Neural cell (in vitro differentiated cells): ENCODE results near the gene POP5. TPM values are rescaled to one million over a fixed set of nuclear protein-coding genes. Genes with fewer than 3 reads are reported as not detected.

ENCODE experiments used
- H2AFZ ChIP-seq: fragments of 200-600, 300-800 bp; sonication (generic), shearing (Covaris generic); 2 replicates; pipeline ENCODE4 v1.6.0; 2014; ENCODE audit warnings: low read depth, mild to moderate bottlenecking, antibody characterized with exemption, low read length, moderate library complexity
- H3F3A ChIP-seq: fragments of 200-600 bp; shearing (Covaris generic); 2 replicates; pipeline ENCODE4 v1.6.1; 2016; ENCODE audit warnings: mild to moderate bottlenecking, moderate library complexity, mixed read lengths, antibody characterized with exemption, low read length; ENCODE audit not compliant: insufficient read depth, poor library complexity, severe bottlenecking
- H3K27ac ChIP-seq: fragments of 200-600, 300-800 bp; sonication (generic), shearing (Covaris generic); 2 replicates; pipeline ENCODE4 v1.5.1; 2014; ENCODE audit warnings: mild to moderate bottlenecking, low read length, moderate library complexity
- H3K27me3 ChIP-seq: fragments of 300-800, 200-600 bp; sonication (generic), shearing (Covaris generic); 2 replicates; pipeline ENCODE4 v1.6.0; 2014; ENCODE audit warnings: mild to moderate bottlenecking, low read depth, low read length, moderate library complexity; ENCODE audit not compliant: insufficient read depth
- H3K36me3 ChIP-seq: fragments of 300-800, 200-600 bp; sonication (generic), shearing (Covaris generic); 2 replicates; pipeline ENCODE4 v1.5.1; 2014; ENCODE audit warnings: mild to moderate bottlenecking, antibody characterized with exemption, low read length, moderate library complexity; ENCODE audit not compliant: insufficient read depth
- H3K4me2 ChIP-seq: fragments of 300-800, 200-600 bp; sonication (generic), shearing (Covaris generic); 2 replicates; pipeline ENCODE4 v1.6.0; 2014; ENCODE audit warnings: mild to moderate bottlenecking, low read length
- H3K4me3 ChIP-seq: fragments of 300-800, 200-600 bp; sonication (generic), shearing (Covaris generic); 2 replicates; pipeline ENCODE4 v1.5.1; 2014; ENCODE audit warnings: mild to moderate bottlenecking, low read length, moderate library complexity
- H3K79me2 ChIP-seq: fragments of 200-600 bp; shearing (Covaris generic); replicated peaks from 2 replicates; pipeline ENCODE4 v1.6.0; 2014; ENCODE audit warnings: mild to moderate bottlenecking, low read length, moderate library complexity; ENCODE audit not compliant: insufficient read depth
- H3K9ac ChIP-seq: fragments of 300-800, 200-600 bp; sonication (generic), shearing (Covaris generic); 2 replicates; pipeline ENCODE4 v1.6.1; 2016; ENCODE audit warnings: mild to moderate bottlenecking, low read length, mixed read lengths
- H3K9me2 ChIP-seq: fragments of 200-600 bp; shearing (Covaris generic); 2 replicates; pipeline ENCODE4 v1.6.1; 2016; ENCODE audit warnings: mild to moderate bottlenecking, low read length, mixed read lengths; ENCODE audit not compliant: insufficient read depth
- H3K9me3 ChIP-seq: fragments of 200-600, 300-800 bp; sonication (generic), shearing (Covaris generic); 2 replicates; pipeline ENCODE4 v1.6.1; 2016; ENCODE audit warnings: mild to moderate bottlenecking, mixed run types, low read length, moderate library complexity, mixed read lengths
- H4K20me1 ChIP-seq: fragments of 200-600 bp; shearing (Covaris generic); 2 replicates; pipeline ENCODE4 v1.6.1; 2016; ENCODE audit warnings: mild to moderate bottlenecking, mixed run types; ENCODE audit not compliant: insufficient read depth
- CTCF ChIP-seq: fragments of 450-650 bp; IDR thresholded peaks from 2 replicates; pipeline ENCODE4 v1.5.1; 2014; ENCODE audit warnings: antibody characterized with exemption, mild to moderate bottlenecking, moderate library complexity; ENCODE audit not compliant: poor library complexity, severe bottlenecking
- EP300 ChIP-seq: fragments of 450-650 bp; conservative IDR thresholded peaks from 2 replicates; pipeline ENCODE4 v1.6.1; 2014; ENCODE audit warnings: antibody characterized with exemption, mild to moderate bottlenecking, moderate library complexity; ENCODE audit not compliant: poor library complexity, severe bottlenecking
- EZH2 ChIP-seq: fragments of 200-600, 300-800 bp; shearing (Covaris generic), sonication (generic); IDR thresholded peaks from 2 replicates; pipeline ENCODE4 v1.6.1; 2014; ENCODE audit warnings: antibody characterized with exemption, low read length, borderline replicate concordance, mild to moderate bottlenecking; ENCODE audit not compliant: insufficient read depth, poor library complexity, severe bottlenecking
- MXI1 ChIP-seq: fragments of 450-650 bp; conservative IDR thresholded peaks from 2 replicates; pipeline ENCODE4 v1.6.1; 2014; ENCODE audit warnings: antibody characterized with exemption, mild to moderate bottlenecking; ENCODE audit not compliant: poor library complexity, severe bottlenecking
- POLR2AphosphoS5 ChIP-seq: IDR thresholded peaks from 2 replicates; pipeline ENCODE4 v1.6.1; 2012
- RAD21 ChIP-seq: fragments of 450-650 bp; conservative IDR thresholded peaks from 2 replicates; pipeline ENCODE4 v1.6.1; 2014; ENCODE audit warnings: antibody characterized with exemption, mild to moderate bottlenecking, moderate library complexity
- SMC3 ChIP-seq: fragments of 450-650 bp; conservative IDR thresholded peaks from 2 replicates; pipeline ENCODE4 v1.6.1; 2014; ENCODE audit warnings: antibody characterized with exemption, mild to moderate bottlenecking, moderate library complexity; ENCODE audit not compliant: poor library complexity
- TAF1 ChIP-seq: IDR thresholded peaks from 2 replicates; pipeline ENCODE4 v1.6.1; 2012; ENCODE audit warnings: low read depth
- polyA plus RNA-seq: library from polyadenylated mRNA; depleted of rRNA; stranded (reverse); fragments of >200 nt; gene quantifications from 2 replicates; pipeline ENCODE4 v1.2.3, GENCODE V29; 2014
- TF ChIP-seq, protein P1 (sequence below): IDR thresholded peaks from 2 replicates; pipeline ENCODE4 v1.6.1; 2012; ENCODE audit warnings: borderline replicate concordance

The POP5 gene
- polyA plus RNA-seq, 1 donor from 2014 or later, result 153 TPM

- TF ChIP-seq, protein P1, sequence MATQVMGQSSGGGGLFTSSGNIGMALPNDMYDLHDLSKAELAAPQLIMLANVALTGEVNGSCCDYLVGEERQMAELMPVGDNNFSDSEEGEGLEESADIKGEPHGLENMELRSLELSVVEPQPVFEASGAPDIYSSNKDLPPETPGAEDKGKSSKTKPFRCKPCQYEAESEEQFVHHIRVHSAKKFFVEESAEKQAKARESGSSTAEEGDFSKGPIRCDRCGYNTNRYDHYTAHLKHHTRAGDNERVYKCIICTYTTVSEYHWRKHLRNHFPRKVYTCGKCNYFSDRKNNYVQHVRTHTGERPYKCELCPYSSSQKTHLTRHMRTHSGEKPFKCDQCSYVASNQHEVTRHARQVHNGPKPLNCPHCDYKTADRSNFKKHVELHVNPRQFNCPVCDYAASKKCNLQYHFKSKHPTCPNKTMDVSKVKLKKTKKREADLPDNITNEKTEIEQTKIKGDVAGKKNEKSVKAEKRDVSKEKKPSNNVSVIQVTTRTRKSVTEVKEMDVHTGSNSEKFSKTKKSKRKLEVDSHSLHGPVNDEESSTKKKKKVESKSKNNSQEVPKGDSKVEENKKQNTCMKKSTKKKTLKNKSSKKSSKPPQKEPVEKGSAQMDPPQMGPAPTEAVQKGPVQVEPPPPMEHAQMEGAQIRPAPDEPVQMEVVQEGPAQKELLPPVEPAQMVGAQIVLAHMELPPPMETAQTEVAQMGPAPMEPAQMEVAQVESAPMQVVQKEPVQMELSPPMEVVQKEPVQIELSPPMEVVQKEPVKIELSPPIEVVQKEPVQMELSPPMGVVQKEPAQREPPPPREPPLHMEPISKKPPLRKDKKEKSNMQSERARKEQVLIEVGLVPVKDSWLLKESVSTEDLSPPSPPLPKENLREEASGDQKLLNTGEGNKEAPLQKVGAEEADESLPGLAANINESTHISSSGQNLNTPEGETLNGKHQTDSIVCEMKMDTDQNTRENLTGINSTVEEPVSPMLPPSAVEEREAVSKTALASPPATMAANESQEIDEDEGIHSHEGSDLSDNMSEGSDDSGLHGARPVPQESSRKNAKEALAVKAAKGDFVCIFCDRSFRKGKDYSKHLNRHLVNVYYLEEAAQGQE, result no peak
- TF ChIP-seq RAD21 (no peak), TAF1 (no peak), POLR2AphosphoS5 (no peak)
- no peak overlapping the region for H3K4me2 ChIP-seq
- H3F3A ChIP-seq, result no peaks in the 10 kb centered on the region
- H3K9me3 ChIP-seq, result no peaks in the 10 kb centered on the region
- peaks cover 54% of the 10 kb centered on the region for H3K79me2 ChIP-seq
- H3K4me3 ChIP-seq, result no peak overlapping the region
- no peak overlapping the region for H3K9ac ChIP-seq
- H3K27me3 ChIP-seq, result no peaks in the 10 kb centered on the region
- H3K36me3 ChIP-seq, result no peaks in the 10 kb centered on the region
- no peak overlapping the region for H2AFZ ChIP-seq
- no peaks in the 10 kb centered on the region for H3K9me2 ChIP-seq
- no peaks in the 10 kb centered on the region for H4K20me1 ChIP-seq
- H3K27ac ChIP-seq, result no peak overlapping the region
These were observed 36.5 kb downstream of the POP5 start for GRCh38 chr12:120544691-120545090.

DNA sequence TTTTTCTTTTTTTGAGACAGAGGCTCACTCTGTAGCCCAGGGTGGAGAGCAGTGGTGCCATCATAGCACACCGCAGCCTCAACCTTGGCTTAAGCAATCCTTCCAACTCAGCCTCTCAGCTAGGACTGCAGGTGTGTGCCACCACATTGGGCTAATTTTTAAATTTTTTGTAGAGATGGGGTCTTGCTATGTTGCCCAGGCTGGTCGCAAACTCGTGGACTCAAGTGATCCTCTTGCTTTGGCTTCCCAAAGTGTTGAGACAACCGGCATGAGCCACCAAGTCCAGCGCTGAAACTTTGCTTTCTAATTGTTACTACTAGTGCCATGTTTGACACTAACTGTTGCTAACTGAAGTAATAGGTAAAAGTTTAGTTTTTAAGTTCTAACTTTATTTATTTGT is 39.0 kb downstream of the POP5 start:
- no peaks in the 10 kb centered on the region for H3K27me3 ChIP-seq
- H3K79me2 ChIP-seq, result peaks cover 72% of the 10 kb centered on the region
- H3K9me2 ChIP-seq, result no peaks in the 10 kb centered on the region
- no peak overlapping the region for H3K4me2 ChIP-seq
- H3K9me3 ChIP-seq, result no peaks in the 10 kb centered on the region
- peaks cover 14% of the 10 kb centered on the region for H4K20me1 ChIP-seq
- no peaks in the 10 kb centered on the region for H3F3A ChIP-seq
- no peak overlapping the region for H3K9ac ChIP-seq
- H3K36me3 ChIP-seq, result no peaks in the 10 kb centered on the region
- H3K4me3 ChIP-seq, result no peak overlapping the region
- H2AFZ ChIP-seq, result no peak overlapping the region
- H3K27ac ChIP-seq, result no peak overlapping the region
- TF ChIP-seq, protein P1, result no peak
- TF ChIP-seq POLR2AphosphoS5, result no peak
- no peak for TF ChIP-seq EZH2
- no peak for TF ChIP-seq CTCF
- TF ChIP-seq TAF1, result no peak
- TF ChIP-seq SMC3, result no peak
- no peak for TF ChIP-seq MXI1
- no peak for TF ChIP-seq RAD21
- no peak for TF ChIP-seq EP300
